Measurements from ENCODE around the gene COL21A1. TPM values are rescaled to one million over a fixed set of nuclear protein-coding genes. Genes with fewer than 3 reads are reported as not detected.

The COL21A1 gene
- total RNA-seq, 1 donor: not detected

DNA sequence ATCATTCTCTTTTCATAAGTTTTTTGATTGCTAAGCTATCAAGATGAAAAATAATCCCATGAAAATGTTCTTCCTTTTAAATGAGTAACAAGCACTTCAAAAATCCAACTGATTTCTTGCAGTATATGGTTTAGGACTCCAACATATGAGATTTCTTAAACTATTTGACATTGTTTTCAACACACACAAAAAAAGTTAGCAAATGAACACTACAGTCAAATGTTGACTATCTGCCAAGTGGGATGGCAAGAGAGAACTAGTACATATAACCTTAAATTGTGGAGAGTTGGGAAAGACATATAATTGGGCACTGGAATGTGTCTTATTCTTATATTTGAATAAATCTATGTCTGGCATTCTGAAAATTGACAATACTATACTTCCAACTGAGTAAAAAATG, 15.6 kb downstream of the COL21A1 start:
- no peaks in the 10 kb centered on the region for H3K9me3 ChIP-seq (ENCODE audit: low read depth, low read length)
- H3K4me3 ChIP-seq (ENCODE audit: low read length): no peak overlapping the region
- H3K27me3 ChIP-seq (ENCODE audit: insufficient read depth, low read length): no peaks in the 10 kb centered on the region
- no peaks in the 10 kb centered on the region for H3K4me1 ChIP-seq (ENCODE audit: insufficient read depth, low read length)

GRCh38 chr6:56230976-56231566, 16.3 kb downstream of the COL21A1 start:
- no peaks in the 10 kb centered on the region for H3K9me3 ChIP-seq (ENCODE audit: low read depth, low read length)
- no peaks in the 10 kb centered on the region for H3K27me3 ChIP-seq (ENCODE audit: insufficient read depth, low read length)
- no peak overlapping the region for H3K4me3 ChIP-seq (ENCODE audit: low read length)
- H3K4me1 ChIP-seq (ENCODE audit: insufficient read depth, low read length): no peaks in the 10 kb centered on the region

- Histone ChIP-seq H3K4me3 (ENCODE audit: low read length) (no peak overlapping the region), H3K9me3 (ENCODE audit: low read depth, low read length) (no peaks in the 10 kb centered on the region), H3K27me3 (ENCODE audit: insufficient read depth, low read length) (no peaks in the 10 kb centered on the region), H3K4me1 (ENCODE audit: insufficient read depth, low read length) (no peaks in the 10 kb centered on the region)
Measured at GRCh38 chr6:56227071-56227879, 20.1 kb downstream of the COL21A1 start.

GRCh38 chr6:56223995-56224394, 23.4 kb downstream of the COL21A1 start:
- H3K9me3 ChIP-seq (ENCODE audit: low read depth, low read length): no peaks in the 10 kb centered on the region
- H3K27me3 ChIP-seq (ENCODE audit: insufficient read depth, low read length): no peaks in the 10 kb centered on the region
- H3K4me1 ChIP-seq (ENCODE audit: insufficient read depth, low read length): no peaks in the 10 kb centered on the region
- H3K4me3 ChIP-seq (ENCODE audit: low read length): no peak overlapping the region

- no peaks in the 10 kb centered on the region for H3K4me1 ChIP-seq (ENCODE audit: insufficient read depth, low read length)
- H3K27me3 ChIP-seq (ENCODE audit: insufficient read depth, low read length): no peaks in the 10 kb centered on the region
Measured at GRCh38 chr6:56222499-56222898, 24.9 kb downstream of the COL21A1 start.

GRCh38 chr6:56220078-56220477, 27.3 kb downstream of the COL21A1 start:
- H3K4me1 ChIP-seq (ENCODE audit: insufficient read depth, low read length): no peaks in the 10 kb centered on the region
- no peaks in the 10 kb centered on the region for H3K9me3 ChIP-seq (ENCODE audit: low read depth, low read length)
- H3K27me3 ChIP-seq (ENCODE audit: insufficient read depth, low read length): no peaks in the 10 kb centered on the region
- no peak overlapping the region for H3K4me3 ChIP-seq (ENCODE audit: low read length)

More at GRCh38 chr6:56222499-56222898, 24.9 kb downstream of the COL21A1 start:
- no peaks in the 10 kb centered on the region for H3K9me3 ChIP-seq (ENCODE audit: low read depth, low read length)
- H3K4me3 ChIP-seq (ENCODE audit: low read length): no peak overlapping the region

DNA sequence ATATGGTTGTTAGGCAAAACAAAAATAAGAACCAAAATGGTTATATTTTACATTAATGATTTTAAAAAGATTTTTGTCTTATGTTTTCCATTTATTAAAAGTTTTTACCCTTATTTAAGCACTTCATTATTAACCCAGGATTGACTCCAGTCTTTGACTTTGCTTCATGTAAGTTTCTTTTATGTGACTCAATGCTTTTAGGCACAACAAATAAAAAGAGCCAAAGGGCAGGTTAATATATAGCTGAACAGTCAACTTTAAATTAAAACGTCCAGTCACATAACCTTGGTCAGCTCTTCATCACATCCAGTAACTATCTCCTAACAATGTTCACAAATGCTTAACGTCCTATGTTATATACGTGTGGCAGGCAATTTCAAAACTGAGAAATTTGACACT, 32.7 kb downstream of the COL21A1 start:
- H3K4me3 ChIP-seq (ENCODE audit: low read length): no peak overlapping the region
- H3K4me1 ChIP-seq (ENCODE audit: insufficient read depth, low read length): no peaks in the 10 kb centered on the region
- H3K27me3 ChIP-seq (ENCODE audit: insufficient read depth, low read length): no peaks in the 10 kb centered on the region
- no peaks in the 10 kb centered on the region for H3K9me3 ChIP-seq (ENCODE audit: low read depth, low read length)

DNA sequence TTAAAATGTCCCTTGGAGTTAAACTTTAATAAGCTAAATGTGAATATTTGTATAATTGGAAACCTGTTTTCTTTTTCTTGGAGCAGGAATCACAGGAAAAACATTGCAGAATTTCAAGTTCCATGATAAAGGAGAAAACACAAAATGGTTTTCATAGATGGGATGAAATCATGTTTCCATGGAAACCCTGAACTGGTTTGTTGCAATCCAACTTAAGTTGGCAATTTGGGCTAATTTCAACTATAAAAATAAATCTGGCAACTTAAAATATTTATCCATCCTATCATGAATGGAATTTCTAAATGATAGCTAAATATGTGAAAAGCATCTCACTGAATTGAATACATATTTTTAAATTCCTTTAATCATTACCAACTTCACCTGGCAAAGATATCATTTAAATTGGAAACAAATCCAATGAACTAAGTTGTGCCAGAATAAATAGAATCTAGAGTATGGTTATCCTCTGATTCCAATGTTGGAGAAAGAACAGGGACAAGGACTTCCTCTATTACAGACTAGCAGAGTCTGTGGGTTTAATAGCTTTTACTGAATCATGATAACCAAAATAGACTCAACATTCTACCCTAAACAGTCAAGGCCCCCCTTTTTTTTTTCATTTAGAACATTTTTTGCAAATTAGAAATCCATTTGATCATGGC, 33.2 kb downstream of the COL21A1 start:
- Histone ChIP-seq H3K9me3 (ENCODE audit: low read depth, low read length) (no peaks in the 10 kb centered on the region), H3K4me3 (ENCODE audit: low read length) (no peak overlapping the region), H3K4me1 (ENCODE audit: insufficient read depth, low read length) (no peaks in the 10 kb centered on the region), H3K27me3 (ENCODE audit: insufficient read depth, low read length) (no peaks in the 10 kb centered on the region)

DNA sequence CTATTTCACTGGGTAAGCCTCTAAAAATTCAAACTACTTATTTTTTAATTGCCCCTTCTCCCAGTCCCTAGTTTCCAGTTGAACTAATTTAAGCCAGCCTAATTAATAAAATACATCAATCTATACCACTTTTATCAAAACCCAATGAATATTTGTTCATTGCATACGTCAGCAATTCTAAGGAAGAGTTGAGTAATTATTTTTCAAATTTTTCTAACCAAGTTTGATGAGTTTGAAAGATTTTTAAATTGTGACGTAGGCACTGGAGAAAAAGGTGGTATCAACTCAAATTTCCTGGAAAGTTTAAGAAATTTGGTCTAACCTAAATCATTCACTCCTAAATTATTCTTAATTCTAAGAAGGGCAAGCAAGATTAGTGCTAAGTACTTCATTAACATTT, 35.7 kb downstream of the COL21A1 start:
- Histone ChIP-seq H3K4me1 (ENCODE audit: insufficient read depth, low read length) (no peaks in the 10 kb centered on the region), H3K4me3 (ENCODE audit: low read length) (no peak overlapping the region), H3K9me3 (ENCODE audit: low read depth, low read length) (no peaks in the 10 kb centered on the region), H3K27me3 (ENCODE audit: insufficient read depth, low read length) (no peaks in the 10 kb centered on the region)

- no peaks in the 10 kb centered on the region for H3K4me1 ChIP-seq (ENCODE audit: insufficient read depth, low read length)
- H3K9me3 ChIP-seq (ENCODE audit: low read depth, low read length): peaks cover 4% of the 10 kb centered on the region
Measured at GRCh38 chr6:56204134-56204533, 43.2 kb downstream of the COL21A1 start.

DNA sequence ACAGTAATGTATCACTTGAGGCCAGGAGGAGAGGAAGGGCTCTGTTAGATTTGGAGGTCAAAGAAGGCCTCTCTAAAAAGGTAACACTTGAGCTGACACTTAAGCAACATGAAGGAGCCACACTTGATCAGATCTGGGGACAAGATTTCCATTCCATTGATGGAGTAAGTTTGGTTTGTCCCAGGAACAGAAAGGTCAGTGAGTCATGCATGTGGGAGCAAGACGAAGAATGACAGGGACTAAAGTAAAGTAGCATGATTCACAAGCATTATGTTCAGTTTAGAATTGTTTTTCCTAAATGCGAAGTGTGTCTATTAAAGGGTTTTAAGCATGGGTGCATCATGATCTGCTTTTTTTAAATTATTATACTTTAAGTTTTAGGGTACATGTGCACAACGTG, 47.4 kb downstream of the COL21A1 start:
- peaks cover 4% of the 10 kb centered on the region for H3K9me3 ChIP-seq (ENCODE audit: low read depth, low read length)
- H3K4me1 ChIP-seq (ENCODE audit: insufficient read depth, low read length): no peaks in the 10 kb centered on the region
- H3K27me3 ChIP-seq (ENCODE audit: insufficient read depth, low read length): no peaks in the 10 kb centered on the region
- H3K4me3 ChIP-seq (ENCODE audit: low read length): no peak overlapping the region

More at GRCh38 chr6:56204134-56204533, 43.2 kb downstream of the COL21A1 start:
- no peaks in the 10 kb centered on the region for H3K27me3 ChIP-seq (ENCODE audit: insufficient read depth, low read length)
- H3K4me3 ChIP-seq (ENCODE audit: low read length): no peak overlapping the region

- no peak overlapping the region for H3K4me3 ChIP-seq (ENCODE audit: low read length)
- no peaks in the 10 kb centered on the region for H3K27me3 ChIP-seq (ENCODE audit: insufficient read depth, low read length)
- no peaks in the 10 kb centered on the region for H3K9me3 ChIP-seq (ENCODE audit: low read depth, low read length)
- no peaks in the 10 kb centered on the region for H3K4me1 ChIP-seq (ENCODE audit: insufficient read depth, low read length)
Measured at GRCh38 chr6:56193846-56194245, 53.5 kb downstream of the COL21A1 start.

DNA sequence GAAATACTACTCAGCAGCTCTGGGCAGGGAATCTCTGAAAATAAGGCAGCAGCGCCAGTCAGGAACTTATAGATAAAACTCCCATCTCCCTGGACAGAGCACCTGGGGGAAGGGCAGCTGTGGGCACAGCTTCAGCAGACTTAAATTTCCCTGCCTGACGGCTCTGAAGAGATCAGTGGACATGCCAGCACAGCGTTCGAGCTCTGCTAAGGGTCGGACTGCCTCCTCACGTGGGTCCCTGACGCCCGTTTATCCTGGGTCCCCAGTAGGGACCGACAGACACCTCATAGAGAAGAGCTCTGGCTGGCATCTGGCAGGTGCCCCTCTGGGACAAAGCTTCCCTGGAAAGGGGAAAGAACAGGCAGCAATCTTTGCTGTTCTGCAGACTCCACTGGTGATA, 59.0 kb downstream of the COL21A1 start:
- Histone ChIP-seq H3K9me3 (ENCODE audit: low read depth, low read length) (no peaks in the 10 kb centered on the region), H3K4me3 (ENCODE audit: low read length) (no peak overlapping the region), H3K27me3 (ENCODE audit: insufficient read depth, low read length) (no peaks in the 10 kb centered on the region), H3K4me1 (ENCODE audit: insufficient read depth, low read length) (no peaks in the 10 kb centered on the region)

GRCh38 chr6:56187686-56188085, 59.7 kb downstream of the COL21A1 start:
- no peaks in the 10 kb centered on the region for H3K27me3 ChIP-seq (ENCODE audit: insufficient read depth, low read length)
- no peaks in the 10 kb centered on the region for H3K9me3 ChIP-seq (ENCODE audit: low read depth, low read length)

GRCh38 chr6:56176741-56177140, 70.6 kb downstream of the COL21A1 start:
- Histone ChIP-seq H3K4me1 (ENCODE audit: insufficient read depth, low read length) (no peaks in the 10 kb centered on the region), H3K4me3 (ENCODE audit: low read length) (no peak overlapping the region), H3K9me3 (ENCODE audit: low read depth, low read length) (peaks cover 41% of the 10 kb centered on the region), H3K27me3 (ENCODE audit: insufficient read depth, low read length) (no peaks in the 10 kb centered on the region)

More at GRCh38 chr6:56187686-56188085, 59.7 kb downstream of the COL21A1 start:
- Histone ChIP-seq H3K4me1 (ENCODE audit: insufficient read depth, low read length) (no peaks in the 10 kb centered on the region), H3K4me3 (ENCODE audit: low read length) (no peak overlapping the region)
